ENCODE data around the gene PTTG2. TPM values are rescaled to one million over a fixed set of nuclear protein-coding genes. Genes with fewer than 3 reads are reported as not detected.

PTTG2 gene
- total and polyA plus RNA-seq, 2 experiments from 2014 or later: 1.1 TPM; not detected in 1

GRCh38 chr4:37981425-37981824 lies 21.2 kb downstream of the PTTG2 start:
- peaks cover 50% of the 10 kb centered on the region for H3K4me1 Mint-ChIP-seq
- H3F3A ChIP-seq (replicated peaks; ENCODE audit: low read depth): peaks cover 4% of the 10 kb centered on the region
- H3K27me3 ChIP-seq (ENCODE audit: insufficient read depth): no peaks in the 10 kb centered on the region
- no peaks in the 10 kb centered on the region for H3K36me3 Mint-ChIP-seq (ENCODE audit: low read depth)
- peaks cover 48% of the 10 kb centered on the region for H3K4me1 ChIP-seq (ENCODE audit: insufficient read depth)
- H3K4me3 Mint-ChIP-seq: peak overlapping the region; percentile 23; the same call in 2 of the 3 replicates
- H3K27ac ChIP-seq (ENCODE audit: low read depth): peak overlapping the region; percentile 81
- H3K27me3 Mint-ChIP-seq (ENCODE audit: insufficient read depth, low read depth, poor library complexity): peaks cover 11% of the 10 kb centered on the region
- H3K9me2 ChIP-seq (ENCODE audit: insufficient read depth): no peaks in the 10 kb centered on the region
- H3K9me3 Mint-ChIP-seq: no peaks in the 10 kb centered on the region
- no peaks in the 10 kb centered on the region for H3K36me3 ChIP-seq (ENCODE audit: insufficient read depth)
- ATAC-seq (no peak), DNase-seq (ENCODE audit: low spot score) (no peak)
- peaks cover 89% of the 10 kb centered on the region for H3K79me2 ChIP-seq (replicated peaks; ENCODE audit: insufficient read depth)
- peaks cover 7% of the 10 kb centered on the region for H4K20me1 ChIP-seq (replicated peaks; ENCODE audit: insufficient read depth)
- peak overlapping the region; percentile 7; the same call in 1 of the 2 replicates for H3K4me2 ChIP-seq
- no peak for TF ChIP-seq JUNB (IDR thresholded peaks at IDR 0.05; ENCODE audit: unreplicated experiment)
- no peak for TF ChIP-seq EZH2phosphoT487 (IDR thresholded peaks at IDR 0.05; ENCODE audit: unreplicated experiment)
- TF ChIP-seq ETS1 (IDR thresholded peaks at IDR 0.05): no peak
- no peak for TF ChIP-seq REST (IDR thresholded peaks at IDR 0.05; ENCODE audit: unreplicated experiment)
- no peak for TF ChIP-seq POLR2AphosphoS5 (IDR thresholded peaks at IDR 0.05; ENCODE audit: low read depth)
- no peak for TF ChIP-seq EZH2 (IDR thresholded peaks at IDR 0.05; ENCODE audit: low read depth, unreplicated experiment)
- no peak for TF ChIP-seq ZNF331 (CRISPR knock-in tag; IDR thresholded peaks at IDR 0.05; ENCODE audit: low read depth)
- TF ChIP-seq ZNF114 (CRISPR knock-in tag; IDR thresholded peaks at IDR 0.05): no peak
- no peak for TF ChIP-seq NANOG (IDR thresholded peaks at IDR 0.05; ENCODE audit: borderline replicate concordance)
- TF ChIP-seq ZNF462 (CRISPR knock-in tag; IDR thresholded peaks at IDR 0.05): no peak
- no peak for TF ChIP-seq CREB1 (CRISPR knock-in tag; IDR thresholded peaks at IDR 0.05; ENCODE audit: low read depth)
- TF ChIP-seq CTCF (conservative IDR thresholded peaks at IDR 0.05; ENCODE audit: low read depth in 2 of 2): no peak
- no peak for TF ChIP-seq STAT1 (IDR thresholded peaks at IDR 0.05; ENCODE audit: unreplicated experiment)
- peak overlapping the region; percentile 54 for H3K27ac Mint-ChIP-seq
- H2AFZ ChIP-seq: no peak overlapping the region
- no peak overlapping the region; the same call in 1 of the 2 replicates for H3K4me3 ChIP-seq
